Progenitor cell of endocrine pancreas (in vitro differentiated cells): ENCODE measurements around the gene TPM3. TPM values are rescaled to one million over a fixed set of nuclear protein-coding genes. Genes with fewer than 3 reads are reported as not detected.
"Not testable (repeated sequence)": the region's sequence is repeated elsewhere in the genome, so short reads cannot be mapped to it uniquely, and the experiment has no call there.

Experiments
- DNase-seq: peaks from one replicate; pipeline ENCODE4 v3.0.0; 2021; ENCODE audit warnings: low spot score; ENCODE audit not compliant: unreplicated experiment
- H3K27ac Mint-ChIP-seq: 2 replicates; pipeline ENCODE4 v1.8.0; 2021; ENCODE audit warnings: mild to moderate bottlenecking, moderate library complexity, mixed read lengths
- H3K27me3 Mint-ChIP-seq: 2 replicates; pipeline ENCODE4 v1.8.0; 2021; ENCODE audit warnings: mixed read lengths
- H3K36me3 Mint-ChIP-seq: 2 replicates; pipeline ENCODE4 v1.8.0; 2022; ENCODE audit warnings: mixed read lengths; ENCODE audit not compliant: insufficient read depth
- H3K4me1 Mint-ChIP-seq: 2 replicates; pipeline ENCODE4 v1.8.0; 2021; ENCODE audit warnings: low read depth, mixed read lengths
- H3K4me3 Mint-ChIP-seq: 2 replicates; pipeline ENCODE4 v1.8.0; 2021; ENCODE audit warnings: low read depth, mild to moderate bottlenecking, moderate library complexity, mixed read lengths
- H3K9me3 Mint-ChIP-seq: 2 replicates; pipeline ENCODE4 v1.8.0; 2021; ENCODE audit warnings: low read depth, mixed read lengths
- CTCF ChIP-seq: fragments of 200-600 bp; sonication (generic); IDR thresholded peaks from one replicate; pipeline ENCODE4 v1.5.0; 2021; ENCODE audit warnings: antibody characterized with exemption, mild to moderate bottlenecking; ENCODE audit not compliant: unreplicated experiment
- total RNA-seq: library from RNA; stranded (reverse); gene quantifications from 2 replicates; pipeline ENCODE4 v1.2.1, GENCODE V29; 2021

TPM3 gene
- total RNA-seq, 1 donor from 2014 or later, result 304 TPM

GRCh38 chr1:154206196-154206595, 14.3 kb upstream of the TPM3 start, which contains the start of gene CFAP141:
CFAP141 (minus strand) TSS chr1:154206333; CDS start chr1:154206307, 26 bp downstream.
- no peaks in the 10 kb centered on the region for H3K27me3 Mint-ChIP-seq
- peak within 1 kb of the TSS; percentile 84 for H3K27ac Mint-ChIP-seq
- H3K4me1 Mint-ChIP-seq, result peaks cover 1% of the 10 kb centered on the region
- no peak for TF ChIP-seq CTCF
- H3K4me3 Mint-ChIP-seq, result no peak within 1 kb of the TSS
- DNase-seq, result no peak
- H3K9me3 Mint-ChIP-seq, result no peaks in the 10 kb centered on the region
- H3K36me3 Mint-ChIP-seq, result peaks cover 25% of the 10 kb centered on the region

GRCh38 chr1:154205778-154206177, 13.9 kb upstream of the TPM3 start:
- not testable (repeated sequence) for DNase-seq, H3K9me3 Mint-ChIP-seq, H3K27me3 Mint-ChIP-seq, H3K4me3 Mint-ChIP-seq, H3K4me1 Mint-ChIP-seq
- peak overlapping the region; percentile 9 for H3K27ac Mint-ChIP-seq
- peaks cover 25% of the 10 kb centered on the region for H3K36me3 Mint-ChIP-seq

- no peaks in the 10 kb centered on the region for H3K36me3 Mint-ChIP-seq
- peaks cover 16% of the 10 kb centered on the region for H3K4me1 Mint-ChIP-seq
- no peak for TF ChIP-seq CTCF
- no peak for DNase-seq
- no peak overlapping the region for H3K27ac Mint-ChIP-seq
- no peak overlapping the region for H3K4me3 Mint-ChIP-seq
- no peaks in the 10 kb centered on the region for H3K27me3 Mint-ChIP-seq
- no peaks in the 10 kb centered on the region for H3K9me3 Mint-ChIP-seq
These were observed 7.6 kb upstream of the TPM3 start for GRCh38 chr1:154199563-154199879.

GRCh38 chr1:154198756-154199562, 7.1 kb upstream of the TPM3 start:
- TF ChIP-seq CTCF, result peak; percentile 62
- no peaks in the 10 kb centered on the region for H3K36me3 Mint-ChIP-seq
- H3K9me3 Mint-ChIP-seq, result no peaks in the 10 kb centered on the region
- no peak overlapping the region for H3K4me3 Mint-ChIP-seq
- H3K27ac Mint-ChIP-seq, result no peak overlapping the region
- peak; percentile 19 for DNase-seq
- peaks cover 3% of the 10 kb centered on the region for H3K27me3 Mint-ChIP-seq
- H3K4me1 Mint-ChIP-seq, result peaks cover 16% of the 10 kb centered on the region

- no peak for DNase-seq
- Mint-ChIP-seq H3K27ac (no peak overlapping the region), H3K9me3 (no peaks in the 10 kb centered on the region), H3K36me3 (no peaks in the 10 kb centered on the region), H3K4me3 (no peak overlapping the region), H3K27me3 (peaks cover 10% of the 10 kb centered on the region), H3K4me1 (peaks cover 23% of the 10 kb centered on the region)
- TF ChIP-seq CTCF, result no peak
These were observed 1.9 kb upstream of the TPM3 start for GRCh38 chr1:154193821-154194220.

GRCh38 chr1:154192476-154192875, 576 bp upstream of the TPM3 start:
- peaks cover 24% of the 10 kb centered on the region for H3K4me1 Mint-ChIP-seq
- H3K4me3 Mint-ChIP-seq, result no peak overlapping the region
- no peaks in the 10 kb centered on the region for H3K9me3 Mint-ChIP-seq
- H3K27ac Mint-ChIP-seq, result no peak overlapping the region
- DNase-seq, result no peak
- H3K36me3 Mint-ChIP-seq, result no peaks in the 10 kb centered on the region
- peaks cover 10% of the 10 kb centered on the region for H3K27me3 Mint-ChIP-seq
- TF ChIP-seq CTCF, result no peak
